DMS153 (cell line): ENCODE measurements around the gene TRPC4.

ENCODE experiments used
- DNase-seq: peaks from one replicate; lab custom pipeline; 2025; lab: John Stamatoyannopoulos, UW

The TRPC4 gene

DNA sequence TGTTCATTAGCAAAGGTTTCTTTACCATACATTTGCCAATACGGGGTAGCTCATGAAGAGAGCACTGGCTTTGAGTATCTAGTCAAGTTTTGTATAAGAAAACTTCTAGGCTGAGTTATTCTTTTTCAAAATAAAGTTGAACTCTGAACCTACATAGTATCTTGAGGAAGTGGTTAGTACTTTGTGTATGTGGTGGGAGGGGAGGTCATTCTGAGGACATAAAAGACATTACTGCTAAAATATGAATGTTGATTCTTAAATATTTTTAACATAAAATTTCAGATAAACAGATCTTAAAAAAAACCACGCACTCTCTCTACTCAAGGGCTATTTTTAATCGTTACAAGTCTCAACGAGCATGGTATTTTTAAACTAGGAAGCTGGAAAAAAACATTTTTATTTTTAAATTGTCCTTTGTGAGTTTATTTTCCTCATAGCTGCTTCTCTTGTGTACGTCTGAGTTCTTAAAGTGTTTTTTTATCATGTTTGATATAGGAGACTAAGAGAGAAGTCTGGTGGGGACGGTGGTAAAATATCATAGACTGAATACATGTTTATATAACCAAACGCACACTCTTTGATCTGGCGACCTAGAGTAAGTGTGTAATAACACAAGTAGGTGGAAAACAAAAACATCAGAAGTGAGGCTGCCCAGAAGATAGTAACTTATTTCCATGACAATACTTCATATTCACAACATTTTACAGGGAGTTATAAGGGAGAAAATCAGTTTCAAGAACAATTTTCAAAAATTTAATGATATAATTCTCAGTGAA, 153.0 kb downstream of the TRPC4 start:
- no peak for DNase-seq

DNA sequence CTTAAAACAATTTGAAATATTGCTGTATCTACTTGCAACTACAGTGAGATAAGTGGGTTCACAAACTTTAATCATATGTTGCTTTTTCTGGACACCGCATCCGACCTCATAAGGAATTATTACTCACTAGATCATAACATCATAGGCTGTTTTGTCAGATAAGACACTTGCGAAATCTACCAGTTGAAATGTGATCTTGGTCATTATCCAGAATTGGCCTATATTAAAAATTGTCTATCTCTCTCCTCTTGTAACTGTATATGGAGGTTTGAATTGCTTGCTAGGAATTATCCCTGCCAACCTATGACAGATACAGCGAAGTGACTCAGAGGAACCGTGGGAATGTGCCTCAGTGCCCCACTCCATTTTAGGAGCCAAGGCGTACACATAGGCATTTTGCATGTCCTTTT, 154.0 kb downstream of the TRPC4 start:
- no peak for DNase-seq

DNA sequence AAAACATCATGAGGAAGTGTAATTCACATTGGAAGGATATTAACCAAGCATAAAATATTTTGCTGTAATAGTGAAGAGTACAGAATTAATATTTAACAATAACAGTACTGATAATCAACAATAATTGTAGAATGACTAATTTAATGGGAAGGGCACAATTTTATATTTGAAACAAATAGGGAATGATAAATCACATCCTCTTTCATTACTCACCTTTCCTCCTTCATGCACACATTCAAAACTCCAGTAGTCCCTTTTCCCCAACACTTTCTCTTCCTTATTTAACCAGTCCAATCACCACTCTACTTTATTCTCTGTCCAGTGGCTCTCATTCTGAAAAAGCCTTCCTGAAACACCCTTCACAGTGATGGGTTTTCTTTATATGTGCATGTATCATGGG, 160.3 kb downstream of the TRPC4 start:
- DNase-seq, result no peak

DNA sequence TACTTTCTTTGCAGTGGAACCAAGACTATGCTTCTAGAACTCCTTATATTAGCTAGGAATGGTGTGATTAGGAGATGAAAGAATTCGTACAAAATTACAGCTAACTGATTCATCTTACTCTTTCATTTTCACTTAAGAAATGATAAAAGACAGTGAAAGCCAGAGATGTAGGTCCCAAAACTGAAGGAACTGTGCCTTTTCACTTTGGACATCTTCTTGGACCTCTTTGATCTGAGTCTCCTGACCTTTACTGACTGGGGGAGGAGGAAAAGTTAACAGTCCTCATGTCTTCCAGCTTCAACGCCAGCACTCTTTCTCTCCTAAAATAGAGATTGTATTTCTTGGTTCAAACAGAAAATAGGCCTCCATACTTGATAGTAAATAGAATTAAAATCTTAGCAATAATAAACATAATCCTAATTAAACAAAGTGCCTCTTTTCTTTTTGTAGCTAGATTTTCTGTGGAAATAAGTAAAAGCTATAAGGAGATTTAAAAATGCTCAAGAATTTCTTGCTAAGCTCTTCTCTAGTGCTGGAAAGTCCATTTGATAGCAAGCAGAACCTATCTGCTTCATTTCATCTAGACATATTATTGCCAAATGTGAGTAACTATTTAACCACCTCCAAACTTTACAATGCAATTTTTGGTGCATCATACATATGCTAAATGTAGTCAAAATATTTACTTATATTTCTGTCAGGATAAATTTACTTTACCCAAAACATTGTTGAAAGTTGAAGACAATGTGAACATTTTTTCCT, 161.7 kb downstream of the TRPC4 start:
- no peak for DNase-seq

DNA sequence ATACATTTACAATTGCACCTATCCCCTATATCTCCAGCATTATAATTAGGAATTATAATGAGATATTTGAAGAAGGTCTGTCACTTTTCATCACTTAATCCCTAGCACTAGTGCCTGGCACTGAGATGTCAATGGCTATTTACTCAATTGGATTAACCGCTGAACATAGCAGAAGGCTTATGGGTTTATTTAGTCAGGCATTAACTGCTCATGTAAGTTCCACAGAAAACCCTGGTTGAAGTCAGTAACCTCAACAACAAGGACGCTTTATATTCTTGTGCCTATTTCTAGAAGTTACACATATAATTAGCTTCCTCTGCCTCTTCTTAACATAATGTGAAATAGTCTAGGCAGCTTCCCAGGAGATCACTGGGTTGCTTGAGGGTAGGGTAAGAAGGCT, 163.5 kb downstream of the TRPC4 start:
- no peak for DNase-seq

DNA sequence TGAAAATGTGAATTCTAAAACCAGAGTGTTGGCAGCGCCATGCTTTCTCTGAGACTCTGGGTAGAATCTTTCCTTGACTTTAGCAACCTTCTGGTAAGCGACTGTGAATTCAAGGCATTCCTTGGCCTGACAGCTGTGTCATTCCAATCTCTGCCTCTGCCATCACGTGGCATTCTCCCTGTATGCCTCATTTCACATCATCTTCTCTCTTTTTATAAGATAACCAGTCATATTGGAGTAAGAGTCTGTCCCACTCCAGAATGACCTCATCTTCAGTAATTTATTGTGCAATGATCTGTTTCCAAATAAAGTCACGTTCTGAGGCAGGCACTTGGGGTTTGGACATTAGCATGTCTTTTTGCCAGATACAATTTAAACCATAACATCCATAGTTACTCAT, 167.6 kb downstream of the TRPC4 start:
- no peak for DNase-seq

DNA sequence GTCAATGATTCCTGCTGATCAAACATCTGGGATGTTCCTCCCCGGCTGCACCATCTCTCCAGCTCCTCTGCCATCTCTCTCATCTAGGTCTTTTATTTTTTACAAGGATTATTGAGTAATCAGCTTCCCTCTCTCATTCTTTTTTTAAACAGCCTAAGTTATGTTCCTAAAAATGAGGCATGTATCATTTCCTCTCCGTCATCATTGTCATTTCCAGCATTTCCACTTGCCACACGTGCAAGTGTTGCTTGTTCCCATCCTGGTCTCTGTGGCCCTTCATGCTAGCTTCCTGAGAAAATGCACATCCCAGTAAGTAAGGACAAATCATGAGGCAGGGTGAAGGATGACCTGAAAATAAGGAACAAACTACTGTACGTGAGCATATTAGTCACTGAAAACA, 168.3 kb downstream of the TRPC4 start:
- DNase-seq, result no peak

DNA sequence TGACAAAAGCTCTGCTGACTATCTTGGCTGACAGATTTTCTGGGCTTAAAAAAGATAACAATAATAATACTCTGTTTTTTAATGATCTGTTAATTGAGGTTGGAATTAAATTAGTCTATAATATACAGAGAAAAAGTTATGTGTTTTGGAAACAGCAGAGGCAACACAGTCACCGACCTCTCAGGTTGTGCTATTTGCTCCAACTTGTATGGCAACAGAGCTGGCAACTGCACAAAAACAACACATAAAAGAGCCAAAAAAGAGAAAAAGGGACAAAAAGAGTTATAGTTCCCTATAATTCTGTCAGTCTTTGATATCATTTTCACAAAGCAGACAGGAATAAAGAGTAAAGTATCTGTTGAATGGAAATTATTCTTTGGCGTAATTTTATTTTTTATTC, 168.7 kb downstream of the TRPC4 start:
- no peak for DNase-seq

DNA sequence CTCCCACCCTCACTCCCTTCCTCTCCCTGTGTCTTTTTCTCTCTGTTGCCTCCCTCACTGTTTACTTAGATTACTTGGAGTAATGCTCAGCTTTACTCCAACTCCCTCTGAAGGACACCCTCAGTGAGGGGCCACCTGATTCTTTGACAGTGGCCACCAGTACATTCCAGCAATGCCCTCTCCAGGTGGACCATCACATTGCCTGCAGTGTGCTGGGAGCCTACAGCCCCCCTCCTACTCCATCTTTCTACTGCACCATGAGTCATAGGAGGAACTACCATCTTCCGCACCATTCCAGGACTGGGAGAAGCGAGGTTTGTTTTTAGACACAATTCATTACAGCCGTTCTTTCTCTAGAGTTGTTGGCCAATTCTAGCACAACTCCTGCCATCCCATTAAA, 174.4 kb downstream of the TRPC4 start:
- no peak for DNase-seq

DNA sequence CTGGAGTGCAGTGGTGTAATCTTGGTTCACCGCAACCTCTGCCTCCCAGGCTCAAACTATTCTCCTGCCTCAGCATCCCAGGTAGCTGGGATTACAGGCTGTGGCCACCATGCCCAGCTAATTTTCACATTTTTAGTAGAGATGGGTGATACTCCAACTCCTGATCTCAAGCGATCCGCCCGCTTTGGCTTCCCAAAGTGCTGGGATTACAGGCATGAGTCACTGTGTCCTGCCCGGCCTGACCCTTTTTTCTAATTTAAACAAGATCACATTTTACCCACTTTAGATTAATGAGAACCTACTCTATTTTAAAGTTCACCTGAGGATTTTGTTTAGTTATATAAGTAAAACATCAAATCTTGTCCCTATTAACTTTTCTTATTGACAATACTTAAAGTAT, 179.2 kb downstream of the TRPC4 start:
- no peak for DNase-seq

DNA sequence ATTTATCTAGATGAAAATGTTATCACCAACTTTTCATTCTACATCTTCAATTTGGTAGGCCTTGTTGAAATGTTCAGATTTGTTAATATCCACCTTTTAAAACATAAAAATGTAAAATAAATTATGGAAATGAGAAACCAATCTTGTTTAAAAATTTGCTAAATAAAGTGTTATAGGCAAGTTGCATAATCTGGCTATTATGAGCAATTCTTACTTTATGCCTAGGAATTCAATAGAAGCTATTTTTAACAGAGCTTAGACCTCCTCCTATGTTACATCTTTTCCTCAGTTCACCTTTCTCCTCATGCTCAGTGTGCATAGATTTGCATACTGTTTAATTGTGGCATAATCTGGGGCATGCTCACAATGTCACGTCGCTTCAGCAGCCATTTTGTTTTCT, 183.1 kb downstream of the TRPC4 start:
- DNase-seq, result no peak

DNA sequence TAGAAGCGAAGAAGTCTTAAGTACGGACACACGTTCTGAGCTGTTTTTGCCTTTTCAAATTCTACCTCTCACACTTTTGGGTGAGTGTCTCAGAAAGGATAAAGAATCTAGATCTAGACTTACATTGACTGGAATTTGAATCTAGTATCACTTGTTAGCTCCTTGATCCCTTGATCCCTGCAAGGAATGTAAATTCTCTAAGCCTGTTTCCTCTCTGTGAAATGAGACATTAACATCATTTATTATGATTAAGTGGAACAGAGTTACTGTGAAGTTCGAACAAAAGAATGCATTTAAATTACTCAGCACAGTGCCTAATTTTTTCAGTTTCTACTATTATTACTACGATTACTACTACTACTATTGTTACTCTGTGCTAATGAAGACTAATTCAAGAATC, 184.4 kb downstream of the TRPC4 start:
- DNase-seq, result no peak

DNA sequence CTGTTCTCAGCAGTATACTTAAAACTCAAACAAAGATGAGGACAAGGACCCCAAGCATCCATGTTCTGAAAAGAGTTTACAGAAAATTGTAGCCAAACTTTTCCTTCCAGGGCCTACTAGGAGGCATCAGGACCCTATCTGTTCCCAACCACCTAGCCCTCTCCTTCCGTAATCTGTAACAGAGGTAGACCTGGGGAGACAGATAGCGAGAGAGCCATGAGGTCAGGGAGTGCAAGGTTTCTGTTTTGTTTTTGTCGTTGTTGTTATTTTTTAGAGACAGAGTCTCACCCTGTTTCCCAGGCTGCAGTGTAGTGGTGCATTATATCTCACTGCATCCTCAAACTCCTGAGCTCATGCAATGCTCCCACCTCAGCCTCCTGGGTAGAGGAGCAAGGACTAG, 187.1 kb downstream of the TRPC4 start:
- no peak for DNase-seq

DNA sequence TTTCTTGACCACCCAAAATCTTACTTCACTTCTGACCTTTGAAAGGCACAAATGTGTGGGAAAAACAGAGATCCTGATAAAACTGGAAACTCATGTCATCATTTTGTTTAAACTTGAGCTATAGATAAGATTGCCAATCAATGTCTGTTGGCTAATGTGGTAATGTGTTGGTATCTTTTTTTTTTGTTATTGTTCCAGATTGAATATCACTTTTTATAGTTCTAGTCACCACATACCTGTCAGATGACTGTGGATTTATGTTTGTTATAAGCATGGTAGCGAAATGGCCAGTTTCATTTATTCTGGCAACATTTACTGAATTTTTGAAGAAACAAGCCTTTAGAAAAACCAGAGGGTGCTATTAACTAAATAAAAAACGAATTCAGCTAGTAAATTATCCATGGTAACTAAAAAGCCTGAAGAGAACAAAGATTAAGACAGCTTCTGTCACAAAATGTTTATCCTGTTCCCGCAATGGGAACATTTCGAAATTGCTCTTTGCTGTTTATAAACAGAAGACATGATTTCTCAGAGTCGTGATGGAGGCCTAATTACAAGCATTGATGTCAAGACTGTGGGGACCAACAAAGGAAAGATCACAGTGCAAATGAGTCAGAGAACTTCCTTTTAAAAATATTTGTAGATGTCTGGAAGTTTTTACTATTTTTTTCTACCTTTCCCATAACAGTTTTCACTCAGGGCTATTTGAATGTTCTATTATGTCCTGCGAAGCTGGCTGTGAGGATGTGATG, 188.1 kb downstream of the TRPC4 start:
- no peak for DNase-seq

DNA sequence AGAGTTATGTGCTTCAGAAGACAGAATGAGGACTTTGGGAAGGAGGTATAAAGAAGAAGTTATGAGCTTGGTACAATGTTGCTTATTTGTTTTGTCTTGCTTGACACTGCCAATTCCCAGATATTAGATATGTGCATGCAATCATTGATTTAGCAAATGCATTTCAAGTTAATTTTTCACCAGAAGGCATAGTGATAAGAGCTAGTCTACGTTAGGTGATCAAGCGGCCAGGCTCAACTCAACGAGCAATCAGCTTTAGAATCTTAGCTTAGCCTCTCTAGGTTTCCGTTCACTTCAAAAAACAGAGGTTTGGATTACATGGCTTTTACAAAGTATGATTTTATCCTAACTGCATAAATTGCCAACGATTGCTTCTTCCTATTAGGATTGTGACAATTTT, 189.4 kb downstream of the TRPC4 start:
- DNase-seq, result no peak

DNA sequence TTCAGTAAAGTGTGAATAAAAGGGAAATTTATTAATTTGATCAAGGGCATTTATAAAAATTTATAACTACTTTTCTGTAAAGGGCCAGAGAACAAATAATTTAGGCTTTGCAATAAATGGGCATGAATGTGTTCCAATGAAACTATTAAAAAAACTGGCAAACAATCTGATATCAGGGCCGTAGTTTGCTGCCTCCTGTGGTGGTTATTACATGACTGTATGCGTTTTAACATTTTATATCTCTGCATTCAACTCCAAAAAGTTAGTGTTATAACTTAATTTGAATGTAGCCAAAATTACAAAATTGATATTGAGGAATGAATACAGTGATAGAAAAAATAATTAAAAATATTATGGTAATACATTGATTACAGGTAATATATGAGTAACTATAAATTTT, 190.5 kb downstream of the TRPC4 start:
- no peak for DNase-seq

DNA sequence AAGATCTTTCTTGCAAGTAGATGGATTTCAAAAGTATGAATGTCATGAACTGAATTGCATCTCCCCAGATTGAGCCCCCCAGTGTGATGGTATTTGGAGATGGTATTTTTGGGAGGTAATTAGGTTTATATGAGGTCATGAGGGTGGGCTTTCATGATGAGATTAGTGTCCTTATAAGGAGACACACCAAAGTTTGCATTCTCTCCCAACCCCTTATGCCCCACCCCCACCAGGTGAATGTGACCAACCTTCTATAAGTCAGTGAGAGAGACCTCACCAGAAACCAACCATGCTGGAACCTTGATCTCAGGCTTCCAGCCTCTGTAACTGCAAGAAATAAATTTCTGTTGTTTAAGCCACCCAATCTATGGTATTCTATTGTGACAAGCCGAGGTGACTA, 199.7 kb downstream of the TRPC4 start:
- no peak for DNase-seq

DNA sequence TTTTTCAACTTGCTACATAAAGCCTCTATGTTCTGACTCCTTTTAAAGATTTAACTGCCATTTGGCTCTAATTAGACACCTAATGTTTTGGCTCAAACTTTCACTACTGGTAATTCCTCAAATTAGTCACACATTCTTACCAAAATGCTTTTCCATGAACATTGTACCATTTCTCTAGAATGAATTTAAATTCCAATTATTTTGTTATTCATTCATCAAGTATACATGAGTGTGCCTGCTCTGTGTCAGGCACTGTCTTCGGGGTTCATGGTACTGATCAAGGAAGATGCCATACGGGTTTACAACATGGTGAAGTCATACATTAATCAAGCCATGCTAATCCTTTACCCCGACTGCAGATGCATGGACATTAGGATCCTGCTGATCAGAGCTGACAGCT, 201.9 kb downstream of the TRPC4 start:
- no peak for DNase-seq

DNA sequence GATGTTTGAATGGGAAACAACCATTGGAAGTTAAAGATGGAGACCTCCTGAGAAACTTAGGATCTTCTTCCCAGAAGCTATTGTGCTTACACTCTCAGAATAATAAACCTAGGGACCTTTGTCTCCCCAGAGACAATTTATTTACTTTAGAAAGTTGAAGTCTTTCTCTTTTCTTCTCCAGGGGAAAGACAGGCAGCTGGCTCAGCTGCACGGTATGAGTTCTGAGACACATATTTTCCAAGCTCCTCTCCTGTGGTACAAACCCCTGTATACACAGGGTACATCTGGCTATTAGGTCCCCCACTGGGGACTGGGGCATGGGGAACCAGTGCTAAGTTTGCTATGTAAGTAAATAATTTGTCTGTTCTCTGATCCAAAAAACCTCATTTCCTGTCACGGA, 203.5 kb downstream of the TRPC4 start:
- DNase-seq, result no peak

DNA sequence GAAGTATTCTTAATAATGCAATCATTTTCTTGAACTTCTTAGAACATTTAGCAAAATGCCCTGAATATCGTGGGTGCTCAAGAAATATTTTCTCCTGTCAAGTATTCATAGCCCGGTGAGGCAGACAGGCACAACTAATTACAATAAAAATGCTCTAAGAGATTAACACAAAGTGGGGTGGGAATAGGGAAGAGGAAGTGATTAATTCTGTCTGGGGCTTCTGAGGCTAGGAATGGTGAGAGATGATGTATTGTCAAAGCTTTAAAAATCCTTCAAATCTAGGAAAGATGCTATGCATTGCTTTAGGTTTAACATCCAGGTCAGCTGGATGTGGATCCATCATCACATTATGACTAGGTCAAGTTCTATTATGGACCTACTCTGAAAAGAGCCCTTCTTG, 204.2 kb downstream of the TRPC4 start:
- no peak for DNase-seq

DNA sequence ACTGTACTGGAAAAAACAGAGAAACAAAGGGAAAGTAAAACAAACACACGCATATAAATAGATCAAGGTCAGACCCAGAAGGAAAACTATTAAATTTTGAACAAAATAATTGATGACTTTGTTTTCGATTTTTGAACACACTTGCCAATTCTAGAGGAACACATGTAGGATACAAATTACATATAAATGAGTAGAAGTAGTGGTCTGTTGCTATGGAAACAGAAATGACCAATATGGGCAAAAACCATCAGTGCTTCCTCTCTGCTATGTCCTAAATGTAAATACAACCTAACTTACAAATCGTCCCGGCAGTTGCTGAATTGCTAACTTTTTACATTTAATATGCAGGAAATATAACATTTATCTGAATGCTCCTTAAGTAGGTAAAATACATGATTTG, 205.8 kb downstream of the TRPC4 start:
- DNase-seq, result no peak

DNA sequence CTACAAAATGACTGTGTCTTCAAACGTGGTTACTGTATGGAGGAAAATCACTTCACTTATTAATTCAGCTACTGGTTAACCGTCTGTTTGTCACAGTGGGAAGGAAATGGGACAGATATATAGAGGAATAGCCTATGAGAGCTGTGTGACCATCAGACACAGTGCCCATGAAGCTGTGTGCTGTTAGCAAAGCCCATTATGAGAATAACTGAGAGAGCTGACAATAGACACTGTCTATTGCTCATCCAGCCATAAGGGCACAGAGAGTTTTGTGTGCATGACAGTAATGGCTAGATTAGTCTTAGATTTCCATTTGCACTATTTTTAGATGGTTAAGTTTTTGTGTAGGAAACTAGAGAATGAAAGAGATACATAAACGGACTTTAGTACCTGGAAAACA, 206.9 kb downstream of the TRPC4 start:
- DNase-seq, result no peak

DNA sequence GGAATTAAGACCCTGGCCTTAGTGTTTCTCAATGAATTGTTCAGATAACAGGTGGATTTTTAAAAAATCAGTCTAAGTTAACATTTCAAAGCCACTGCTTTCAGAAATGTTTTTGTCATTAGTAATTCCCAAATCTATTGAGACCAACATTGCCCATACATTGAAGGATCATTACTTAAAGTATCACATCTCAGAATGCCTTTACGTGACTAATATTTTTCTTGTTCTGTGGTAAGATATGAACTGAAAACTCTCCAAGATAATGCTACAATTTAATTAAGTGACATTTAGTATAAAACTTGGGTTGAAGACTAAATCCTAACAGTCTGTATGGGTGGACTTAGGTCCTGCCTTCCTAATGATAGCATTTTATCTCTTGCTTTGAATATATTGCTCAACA, 211.6 kb downstream of the TRPC4 start:
- no peak for DNase-seq
